K562 (cell line): ENCODE measurements around the gene TINCR. TPM values are rescaled to one million over a fixed set of nuclear protein-coding genes. Genes with fewer than 3 reads are reported as not detected.

Experiments used
- ATAC-seq: fragments of 200-7000 bp; cut with Tn5 transposase; 3 replicates; pipeline ENCODE4 v1.9.1; 2020; ENCODE audit warnings: moderate library complexity
- BruUV-seq: library from RNA; stranded (reverse); fragments of 400-500 nt; replicated peaks from 2 replicates; lab custom pipeline; 2021; lab: Mats Ljungman, UMichigan
- CTCF ChIA-PET: fragments of 300-600 bp; formaldehyde crosslinking; extraction: SDS; loops from one replicate; lab custom pipeline; 2021; ENCODE audit warnings: low intra/inter-chr PET ratio; lab: Yijun Ruan, JAX
- POLR2A ChIA-PET: fragments of 300-600, 350-650 bp; sonication (Branson Sonifier 250); formaldehyde crosslinking; extraction: SDS; loops from one replicate; lab custom pipeline; 2021; ENCODE audit warnings: antibody characterized with exemption, inconsistent platforms; lab: Yijun Ruan, JAX
- DNase-seq, 4 experiments: peaks; one replicate each; pipeline versions ENCODE4 v3.0.0 to v3.0.0-alpha.2; 2011 to 2018; ENCODE audit warnings: low spot score in 3 of 4, mixed read lengths in 3 of 4; ENCODE audit errors: extremely low read depth in 1 of 4
- FAIRE-seq: peaks from 2 replicates; lab custom pipeline; 2011; peaks lifted over from hg19 to GRCh38; lab: Jason Lieb, UNC
- H2AFZ ChIP-seq: 2 replicates; pipeline ENCODE4 v1.6.0; 2011; ENCODE audit warnings: low read depth, low read length, control low read depth, inconsistent platforms
- H3K27ac ChIP-seq: fragments of 200-600 bp; 3 replicates; pipeline ENCODE4 v1.8.0; 2011; ENCODE audit warnings: low read depth, mild to moderate bottlenecking, control low read depth, inconsistent platforms, low read length, moderate library complexity, mixed read lengths; ENCODE audit errors: extremely low read depth
- H3K27me3 ChIP-seq, 2 experiments: fragments of 300-600 bp in 1 of 2; 2 replicates in 1 of 2; 3 replicates in 1 of 2; pipeline versions ENCODE4 v1.6.0 to v1.8.0; 2011; ENCODE audit warnings: inconsistent platforms in 2 of 2, low read length in 2 of 2, mild to moderate bottlenecking in 1 of 2, mixed read lengths in 1 of 2, moderate library complexity in 1 of 2; ENCODE audit not compliant: control insufficient read depth in 2 of 2, insufficient read depth in 2 of 2
- H3K36me3 ChIP-seq: fragments of 300-600 bp; 3 replicates; pipeline ENCODE4 v1.8.0; 2011; ENCODE audit warnings: mild to moderate bottlenecking, low read length, inconsistent platforms; ENCODE audit not compliant: control insufficient read depth, insufficient read depth
- H3K4me1 ChIP-seq, 2 experiments: fragments of 200-600 bp in 1 of 2; replicated peaks in 1 of 2; 2 replicates in 1 of 2; 3 replicates in 1 of 2; pipeline versions ENCODE4 v1.5.1 to v1.8.0; 2011; ENCODE audit warnings: inconsistent platforms in 2 of 2, low read length in 2 of 2, mild to moderate bottlenecking in 1 of 2, mixed read lengths in 1 of 2, moderate library complexity in 1 of 2; ENCODE audit not compliant: control insufficient read depth in 2 of 2, insufficient read depth in 2 of 2
- H3K4me2 ChIP-seq: 2 replicates; pipeline ENCODE4 v1.6.1; 2011; ENCODE audit warnings: low read length, control low read depth, inconsistent platforms, mixed read lengths; ENCODE audit not compliant: insufficient read depth
- H3K4me3 ChIP-seq: fragments of 200-600 bp; sonication (generic), shearing (Covaris generic); 2 replicates; pipeline ENCODE4 v1.5.1; 2016; ENCODE audit warnings: control low read depth, inconsistent platforms
- H3K79me2 ChIP-seq: fragments of 200-600 bp; 3 replicates; pipeline ENCODE4 v1.8.0; 2011; ENCODE audit warnings: low read length, inconsistent platforms; ENCODE audit not compliant: control insufficient read depth, insufficient read depth
- H3K9ac ChIP-seq, 2 experiments: 2 replicates each; pipeline versions ENCODE4 v1.6.0 to v1.6.1; 2011; ENCODE audit warnings: low read depth in 2 of 2, low read length in 2 of 2, control low read depth in 1 of 2, inconsistent platforms in 1 of 2, mild to moderate bottlenecking in 1 of 2, mixed read lengths in 1 of 2; ENCODE audit not compliant: insufficient read depth in 1 of 2
- H3K9me1 ChIP-seq: one replicate; pipeline ENCODE4 v1.6.0; 2011; ENCODE audit warnings: inconsistent platforms, mild to moderate bottlenecking, low read length, moderate library complexity; ENCODE audit not compliant: control insufficient read depth, insufficient read depth
- H3K9me3 ChIP-seq: replicated peaks from 2 replicates; pipeline ENCODE4 v1.5.1; 2011; ENCODE audit warnings: low read depth, low read length, inconsistent platforms; ENCODE audit not compliant: control insufficient read depth, insufficient read depth
- H4K20me1 ChIP-seq: replicated peaks from 2 replicates; pipeline ENCODE4 v1.6.1; 2011; ENCODE audit warnings: low read length, inconsistent platforms, mixed read lengths; ENCODE audit not compliant: control insufficient read depth, insufficient read depth
- DNMT1 ChIP-seq: fragments of 450-650 bp; IDR thresholded peaks from 2 replicates; pipeline ENCODE4 v1.6.1; 2016; ENCODE audit warnings: antibody characterized with exemption, mild to moderate bottlenecking
- ELF1 ChIP-seq: fragments of 200-800 bp; sonication (Bioruptor generic); IDR thresholded peaks from 2 replicates; pipeline ENCODE4 v1.6.1; 2016; ENCODE audit warnings: missing genetic modification characterization, missing compliant biosample characterization
- HNRNPUL1 ChIP-seq: fragments of 200-400 bp; formaldehyde crosslinking; IDR thresholded peaks from 2 replicates; pipeline ENCODE4 v1.6.1; 2017; ENCODE audit warnings: low read length
- MAZ ChIP-seq, 2 experiments: fragments of 450-650 bp in 1 of 2; sonication (generic) in 1 of 2; formaldehyde crosslinking; IDR thresholded peaks in 1 of 2; conservative IDR thresholded peaks in 1 of 2; 2 replicates each; pipeline versions ENCODE4 v1.4.0 to v1.5.0; 2020; ENCODE audit warnings: mild to moderate bottlenecking in 1 of 2, missing genetic modification reagents in 1 of 2
- NCOA1 ChIP-seq: fragments of 450-650 bp; IDR thresholded peaks from 2 replicates; pipeline ENCODE4 v1.6.1; 2016; ENCODE audit warnings: low read depth
- PTTG1 ChIP-seq: fragments of 450-650 bp; IDR thresholded peaks from 2 replicates; pipeline ENCODE4 v1.6.1; 2016; ENCODE audit warnings: low read depth, mild to moderate bottlenecking, missing genetic modification characterization, missing compliant biosample characterization
- STAT5B ChIP-seq: fragments of 250-450 bp; sonication (Bioruptor Pico); IDR thresholded peaks from 2 replicates; pipeline ENCODE4 v1.8.0; 2021; ENCODE audit warnings: mild to moderate bottlenecking, inconsistent platforms
- ZNF561 ChIP-seq: fragments of 450-650 bp; formaldehyde crosslinking; conservative IDR thresholded peaks from 2 replicates; pipeline ENCODE4 v1.4.0; 2020; ENCODE audit warnings: mild to moderate bottlenecking, moderate library complexity
- WGBS: fragments of 100-300 bp; shearing (Covaris generic); methylation state at CpG from one replicate; pipeline ENCODE4 v1.1.6; 2016; ENCODE audit warnings: low coverage, mixed read lengths; ENCODE audit not compliant: insufficient coverage; ENCODE audit errors: missing lambda C conversion rate; 5-methylcytosine and 5-hydroxymethylcytosine counted together
- in situ Hi-C: fragments of 300-500 bp; cut with MboI; formaldehyde crosslinking; loops from 4 replicates; pipeline ENCODE4 v1.15.0; 2018; ENCODE audit warnings: inconsistent platforms, mixed read lengths
- intact Hi-C: fragments of 100-400 bp; cut with micrococcal nuclease; formaldehyde crosslinking; loops from 2 replicates; pipeline ENCODE4 v1.14.2; 2022
- polyA plus RNA-seq, 8 experiments: library from polyadenylated mRNA; depleted of rRNA in 4 of 8; stranded (reverse) in 5 of 8; unstranded in 3 of 8; fragments of >200 nt; fragmentation: Nextera tagmentation in 2 of 8; fragmentation: Illumina TruSeq in 1 of 8; extraction: Ambion mirVana in 2 of 8; extraction: Trizol in 1 of 8; gene quantifications; 2 replicates each; pipeline versions ENCODE4 v1.2.1 to v1.2.3, GENCODE V29; 2011 to 2014; ENCODE audit warnings: inconsistent platforms in 1 of 8, missing spikeins in 1 of 8
- total RNA-seq, 7 experiments: library from RNA; depleted of rRNA in 6 of 7; stranded (reverse); fragments of >200 nt in 6 of 7; fragmentation: Illumina TruSeq in 2 of 7; extraction: Trizol in 2 of 7; gene quantifications; 2 replicates each; pipeline versions ENCODE4 v1.2.1 to v1.2.3, GENCODE V29; 2011 to 2021; ENCODE audit warnings: low replicate concordance in 1 of 7

The TINCR gene
- total and polyA plus RNA-seq, 9 of the 15 experiments (the other 6 are each of a cell fraction or from before 2014, with no cell fraction given), result 0.03 to 0.24 (median 0.09) TPM; not detected in 1

GRCh38 chr19:5588441-5588840, 20.7 kb upstream of the TINCR start:
- no peaks in the 10 kb centered on the region; the same call in 1 of the 2 replicates for H4K20me1 ChIP-seq
- in situ Hi-C loops, result no loop called here
- WGBS, result 88% methylated on average over 9 of the region's 10 CpGs
- ChIA-PET POLR2A (interaction anchor here (0.6 to 0.7 kb wide), 2 partner anchors 8 to 575 kb away, joined by 3 read pairs; no protein-coding TSS in a partner anchor), CTCF (no interaction called here)
- H3K9me3 ChIP-seq, result no peaks in the 10 kb centered on the region
- H2AFZ ChIP-seq, result no peak overlapping the region
- H3K4me1 ChIP-seq, result peaks cover 14 to 41% of the 10 kb centered on the region in 2 experiments
- no peak overlapping the region for H3K27ac ChIP-seq
- TF ChIP-seq NCOA1 (no peak), HNRNPUL1 (no peak), ZNF561 (no peak), STAT5B (no peak), PTTG1 (tag) (no peak), ELF1 (tag) (no peak), DNMT1 (no peak), MAZ (CRISPR knock-in tag; conservative IDR thresholded peaks at IDR 0.05 in 1 of 2, IDR thresholded peaks at IDR 0.05 in 1 of 2) (no peak)
- no TSS peak for BruUV-seq
- no peaks in the 10 kb centered on the region for H3K9me1 ChIP-seq
- H3K79me2 ChIP-seq, result peaks cover 3% of the 10 kb centered on the region; the same call in 2 of the 3 replicates
- no peak for FAIRE-seq
- intact Hi-C loops, result no loop called here
- no peak overlapping the region for H3K4me3 ChIP-seq
- no peak overlapping the region for H3K4me2 ChIP-seq
- ATAC-seq, result no peak
- no peak for DNase-seq
- H3K36me3 ChIP-seq, result peaks cover 90% of the 10 kb centered on the region; the same call in 2 of the 3 replicates
- H3K9ac ChIP-seq, result no peak overlapping the region
- H3K27me3 ChIP-seq, result no peaks in the 10 kb centered on the region
